GM19455 (cell line): ENCODE results near the gene SLX9.
"Not testable (repeated sequence)": the region's sequence is repeated elsewhere in the genome, so short reads cannot be mapped to it uniquely, and the experiment has no call there.

Experiments
- ATAC-seq: cut with Tn5 transposase; IDR thresholded peaks from one replicate; pipeline ENCODE4 v1.9.1; 2021; ENCODE audit not compliant: unreplicated experiment

SLX9 gene

DNA sequence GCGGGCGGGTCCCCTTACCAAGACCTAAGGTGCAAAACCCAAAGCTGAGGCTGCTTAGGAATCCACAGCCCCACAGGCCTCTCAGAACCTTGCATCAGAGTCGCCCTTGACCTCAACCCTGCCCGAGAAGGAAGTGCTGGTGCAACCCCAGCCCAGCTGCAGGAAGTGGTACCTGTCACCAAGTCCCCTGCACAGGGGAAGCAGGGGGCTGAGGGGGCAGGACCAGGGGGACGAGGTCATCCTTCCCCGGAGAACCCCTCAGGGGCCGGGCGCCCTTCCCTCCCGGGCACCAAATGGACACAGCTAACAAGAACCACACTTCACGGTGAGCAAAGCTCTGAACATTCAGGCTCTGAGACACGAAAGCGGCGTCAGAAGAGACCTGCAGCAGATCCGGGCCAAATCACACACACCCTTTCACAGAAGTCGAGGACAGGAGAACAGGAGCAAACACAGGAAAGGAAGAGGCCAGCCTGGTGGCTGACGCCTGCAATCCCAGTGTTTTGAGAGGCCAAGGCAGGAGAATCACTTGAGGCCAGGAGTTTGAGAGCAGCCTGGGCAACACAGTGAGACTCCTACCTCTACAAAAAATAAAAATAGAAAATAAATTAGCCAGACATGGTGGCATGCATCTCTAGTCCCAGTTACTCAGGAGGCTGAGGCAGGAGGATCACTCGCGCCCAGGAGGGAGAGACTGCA is 25.5 kb upstream of the SLX9 start:
- no peak for ATAC-seq

GRCh38 chr21:44916965-44917364 is 22.9 kb upstream of the SLX9 start:
- ATAC-seq = no peak

- no peak for ATAC-seq
Measured at GRCh38 chr21:44917446-44918106, 22.3 kb upstream of the SLX9 start.

- ATAC-seq = no peak
Measured at GRCh38 chr21:44918107-44918470, 21.7 kb upstream of the SLX9 start.

GRCh38 chr21:44918581-44919033 is 21.2 kb upstream of the SLX9 start:
- ATAC-seq = no peak

DNA sequence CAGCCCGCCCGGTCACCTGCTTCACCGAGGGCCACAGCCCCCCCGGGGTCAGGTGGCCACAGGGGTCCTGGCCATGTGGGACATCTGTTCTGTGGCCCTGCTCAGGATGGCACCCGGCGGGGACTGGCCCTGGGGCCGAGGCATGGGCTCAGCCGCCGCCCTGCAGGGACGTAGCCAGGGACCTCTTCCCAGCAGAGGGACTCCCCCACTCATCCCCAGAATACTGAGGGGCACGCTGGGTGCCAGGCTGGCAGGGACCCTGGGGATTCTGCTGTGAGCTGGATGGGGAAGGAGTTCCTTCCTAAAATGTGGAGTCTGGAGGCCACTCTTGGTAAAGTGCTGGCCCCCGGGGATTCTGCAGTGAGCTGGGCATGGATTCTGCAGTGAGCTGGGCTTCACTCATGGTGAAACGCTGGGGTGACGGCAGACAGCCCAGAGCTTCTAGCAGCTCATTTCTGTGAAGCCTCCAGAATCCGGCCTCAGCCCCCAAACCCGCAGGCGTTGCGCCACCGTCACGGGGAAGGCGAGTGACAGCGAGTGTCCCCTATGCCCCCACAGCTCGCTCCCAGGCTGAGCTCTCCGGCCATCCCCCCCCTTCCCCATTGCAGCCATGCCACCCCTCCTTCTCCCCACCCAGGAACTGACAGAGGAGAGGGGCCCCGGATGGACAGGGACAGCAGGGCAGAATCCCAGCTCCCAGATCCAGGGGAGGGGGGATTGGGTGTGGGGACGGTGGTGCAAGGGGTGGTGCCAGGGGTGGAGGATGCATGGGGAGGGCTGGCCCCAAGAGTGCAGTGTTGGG is 20.5 kb upstream of the SLX9 start:
- ATAC-seq = no peak

- ATAC-seq = peak; percentile 21
Measured at GRCh38 chr21:44919913-44920693, 19.7 kb upstream of the SLX9 start.

- peak; percentile 52 for ATAC-seq
Measured at GRCh38 chr21:44920694-44921604, 18.9 kb upstream of the SLX9 start, which contains the start of gene ITGB2. ITGB2 (minus strand) TSS chr21:44920899; CDS start chr21:44910782, 10,117 bp downstream.

- ATAC-seq = no peak
Measured at GRCh38 chr21:44921928-44922327, 17.9 kb upstream of the SLX9 start.

DNA sequence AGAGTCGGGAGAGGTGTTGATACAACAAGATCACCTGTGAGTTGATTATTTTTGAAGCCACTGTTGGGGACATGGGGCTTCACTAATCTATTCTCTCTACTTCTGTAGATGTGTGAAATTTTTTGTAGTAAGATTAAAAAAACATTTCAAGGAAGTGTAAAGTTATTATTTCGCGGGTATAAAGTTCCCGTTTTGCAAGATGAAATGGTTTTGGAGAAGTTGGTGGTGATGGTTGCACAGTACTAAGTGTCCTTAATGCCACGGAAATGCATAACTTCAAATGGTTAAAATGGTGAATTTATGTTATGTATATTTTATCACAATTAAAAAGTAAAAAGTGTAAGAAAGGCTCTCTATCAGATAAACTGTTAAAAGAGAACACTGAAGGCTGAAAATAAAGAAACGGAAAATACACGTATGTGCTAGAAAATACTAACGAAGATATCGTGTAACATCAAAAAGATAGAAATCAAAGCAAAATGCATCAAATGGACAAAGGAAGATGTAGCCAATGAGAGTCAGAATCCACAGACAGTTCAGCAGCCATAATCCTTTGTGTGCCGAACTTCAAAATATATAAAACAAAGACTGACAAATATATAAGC is 16.2 kb upstream of the SLX9 start:
- ATAC-seq = no peak

DNA sequence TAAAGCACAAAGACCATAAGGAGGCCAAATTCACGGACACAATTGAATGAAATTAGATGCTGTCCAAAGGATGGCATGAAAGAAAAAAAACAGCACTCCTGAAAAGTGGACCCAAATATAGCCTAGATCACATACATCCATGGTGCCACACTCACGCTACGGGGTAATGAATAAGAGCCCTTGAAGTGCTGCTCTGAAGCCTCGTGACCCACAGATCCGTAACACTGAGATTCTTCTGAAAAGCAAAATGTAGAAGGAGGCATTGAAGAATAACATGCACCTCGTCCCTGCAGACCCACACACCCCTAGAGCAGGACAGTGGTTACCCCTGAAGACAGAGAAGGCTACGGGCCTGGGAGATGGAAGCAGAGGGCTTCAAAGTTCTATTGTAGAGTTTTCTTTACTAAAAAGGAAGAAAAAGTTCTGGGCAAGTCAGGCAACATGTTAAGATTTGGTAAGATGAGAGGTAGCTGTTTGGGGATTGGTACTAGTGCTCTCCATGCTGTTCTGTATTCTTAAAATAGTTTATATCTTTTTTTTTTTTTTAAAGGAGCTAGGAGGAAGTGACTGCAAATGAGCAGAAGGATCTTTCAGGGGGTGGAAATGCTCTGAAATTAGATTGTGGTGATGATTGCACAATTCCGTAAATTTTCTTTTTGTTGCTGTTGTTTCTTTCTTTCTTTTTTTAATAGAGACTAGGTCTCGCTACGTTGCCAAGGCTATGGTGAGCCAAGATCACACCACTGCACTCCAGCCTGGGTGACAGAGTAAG is 15.0 kb upstream of the SLX9 start:
- no peak for ATAC-seq

DNA sequence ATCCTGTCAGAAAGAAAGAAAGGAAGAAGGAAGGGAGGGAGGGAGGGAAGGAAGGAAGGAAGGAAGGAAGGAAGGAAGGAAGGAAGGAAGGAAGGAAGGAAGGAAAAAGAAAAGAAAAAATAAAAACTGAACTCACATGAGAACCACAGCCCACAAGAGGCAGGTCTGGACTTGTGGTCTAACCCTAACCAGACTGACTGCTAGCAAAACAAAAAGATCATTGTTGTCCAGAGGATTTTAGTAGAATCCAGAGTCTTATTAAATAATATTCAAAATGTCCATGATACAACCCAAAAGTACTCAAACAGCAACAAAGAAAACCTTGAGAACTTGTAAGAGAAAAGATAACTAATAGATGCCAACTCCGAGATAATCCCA is 14.5 kb upstream of the SLX9 start:
- ATAC-seq = no peak

DNA sequence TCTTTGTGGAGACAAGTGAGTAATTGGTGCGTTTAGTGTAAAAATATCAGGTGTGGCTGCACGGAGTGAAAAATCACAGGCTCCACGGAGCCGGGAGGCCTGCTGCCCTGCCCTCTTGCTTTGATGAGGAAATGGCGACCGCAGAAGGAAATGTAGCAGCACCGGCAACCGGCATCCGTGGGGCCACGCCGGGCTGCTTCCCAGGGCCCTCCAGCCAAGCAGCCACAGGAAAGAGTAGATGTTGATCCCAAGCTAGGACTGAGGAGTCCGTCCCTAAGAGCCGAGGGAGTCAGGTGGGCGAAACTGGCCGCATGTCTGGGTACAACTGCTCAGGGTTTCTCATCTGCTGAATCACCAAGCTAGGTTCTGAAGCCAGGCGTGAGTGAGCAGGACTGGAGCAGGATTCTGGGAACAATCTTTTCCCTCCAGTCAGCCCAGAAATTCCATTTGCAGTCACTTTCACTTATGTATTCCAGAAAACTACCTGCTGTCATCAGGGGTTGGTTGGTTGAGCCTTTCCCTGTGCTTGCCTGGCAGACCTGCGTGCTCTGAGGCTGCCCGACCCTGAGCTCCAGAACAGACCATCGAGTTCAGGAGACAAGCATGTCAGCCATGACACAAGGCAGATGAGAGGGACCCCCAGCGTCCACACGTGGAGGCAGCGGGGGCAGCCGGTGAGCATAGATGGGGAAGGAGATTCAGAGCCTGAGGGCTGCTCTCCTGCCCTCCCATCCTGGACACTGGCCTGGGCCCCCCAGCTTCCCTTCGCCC is 13.3 kb upstream of the SLX9 start:
- ATAC-seq = no peak

GRCh38 chr21:44927259-44927586 is 12.6 kb upstream of the SLX9 start:
- ATAC-seq = no peak

GRCh38 chr21:44927587-44928461 is 12.0 kb upstream of the SLX9 start:
- no peak for ATAC-seq

DNA sequence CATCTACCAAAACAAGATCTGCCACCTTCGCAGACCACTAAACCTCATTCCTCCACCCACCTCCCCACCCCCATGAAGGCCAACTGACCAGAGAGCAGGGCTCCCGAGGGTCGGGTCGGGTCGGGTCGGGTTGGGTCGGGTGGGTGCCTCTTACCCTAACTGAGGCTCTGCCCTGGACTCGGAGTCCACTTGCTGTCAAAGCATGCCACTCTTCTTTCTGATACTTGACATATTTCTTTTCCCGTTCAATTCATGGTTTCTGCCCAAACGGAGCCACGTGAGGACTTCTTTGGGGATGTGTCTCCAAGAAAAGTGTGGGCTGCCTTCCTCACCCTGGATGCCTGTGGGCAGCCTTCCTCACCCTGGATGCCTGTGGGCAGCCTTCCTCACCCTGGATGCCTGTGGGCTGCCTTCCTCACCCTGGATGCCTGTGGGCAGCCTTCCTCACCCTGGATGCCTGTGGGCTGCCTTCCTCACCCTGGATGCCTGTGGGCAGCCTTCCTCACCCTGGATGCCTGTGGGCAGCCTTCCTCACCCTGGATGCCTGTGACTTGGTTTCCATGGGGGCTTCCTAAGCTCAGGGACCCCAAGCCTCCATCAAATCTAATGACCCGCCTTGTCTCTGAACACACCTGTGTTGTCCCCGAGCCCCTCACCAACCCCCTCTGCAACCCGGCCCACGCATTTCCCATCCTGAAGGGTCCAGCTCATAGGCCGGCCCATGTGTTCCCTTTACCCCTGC is 11.2 kb upstream of the SLX9 start:
- ATAC-seq = not testable (repeated sequence)
